K562 (cell line): ENCODE measurements around the gene SEC24C. TPM values are rescaled to one million over a fixed set of nuclear protein-coding genes. Genes with fewer than 3 reads are reported as not detected.
A peak's percentile ranks its signal among the peaks of the same experiment; 100 is the strongest.

Source experiments
- BCOR ChIP-seq: fragments of 450-650 bp; IDR thresholded peaks from 2 replicates; pipeline ENCODE4 v1.6.1; 2016
- FIP1L1 ChIP-seq: fragments of 200-400 bp; formaldehyde crosslinking; IDR thresholded peaks from 2 replicates; pipeline ENCODE4 v1.6.1; 2018; ENCODE audit warnings: mild to moderate bottlenecking, low read depth, low read length; ENCODE audit not compliant: poor library complexity, severe bottlenecking
- FOXJ2 ChIP-seq: fragments of 200-800 bp; sonication (Bioruptor generic); IDR thresholded peaks from 2 replicates; pipeline ENCODE4 v1.6.1; 2016; ENCODE audit warnings: missing genetic modification characterization, missing compliant biosample characterization
- GABPB1 ChIP-seq: sonication (generic); formaldehyde crosslinking; IDR thresholded peaks from 2 replicates; pipeline ENCODE4 v1.8.0; 2022; ENCODE audit warnings: mild to moderate bottlenecking, missing genetic modification reagents
- HNRNPL ChIP-seq: fragments of 200-400 bp; formaldehyde crosslinking; IDR thresholded peaks from 2 replicates; pipeline ENCODE4 v1.6.1; 2017; ENCODE audit warnings: low read depth, mild to moderate bottlenecking, low read length
- JUND ChIP-seq, 2 experiments: IDR thresholded peaks; 2 replicates in 1 of 2; 3 replicates in 1 of 2; pipeline ENCODE4 v1.6.1; 2011; ENCODE audit warnings: borderline replicate concordance in 2 of 2, low read depth in 2 of 2, low read length in 2 of 2, improper control_type of control experiment in 1 of 2, missing biosample characterization in 1 of 2, missing genetic modification characterization in 1 of 2, missing genetic modification reagents in 1 of 2
- KLF13 ChIP-seq: fragments of 450-650 bp; IDR thresholded peaks from 2 replicates; pipeline ENCODE4 v1.6.1; 2016; ENCODE audit warnings: missing genetic modification characterization, low read depth, mild to moderate bottlenecking, missing compliant biosample characterization, moderate library complexity, borderline replicate concordance
- NFIC ChIP-seq: fragments of 450-650 bp; IDR thresholded peaks from 2 replicates; pipeline ENCODE4 v1.6.1; 2017; ENCODE audit warnings: mild to moderate bottlenecking, inconsistent platforms
- NR2C2 ChIP-seq, 2 experiments: fragments of 200-800 bp in 1 of 2; sonication (Bioruptor generic) in 1 of 2; sonication (generic) in 1 of 2; formaldehyde crosslinking in 1 of 2; IDR thresholded peaks; 2 replicates each; pipeline versions ENCODE4 v1.6.1 to v1.8.0; 2016 to 2022; ENCODE audit warnings: mild to moderate bottlenecking in 1 of 2, missing compliant biosample characterization in 1 of 2, missing genetic modification characterization in 1 of 2, missing genetic modification reagents in 1 of 2
- RFX5 ChIP-seq: IDR thresholded peaks from 2 replicates; pipeline ENCODE4 v1.6.1; 2011; ENCODE audit warnings: low read depth, mild to moderate bottlenecking, improper control_type of control experiment, low read length
- SIN3A ChIP-seq, 2 experiments: fragments of 150-350 bp in 1 of 2; IDR thresholded peaks; 2 replicates each; pipeline ENCODE4 v1.6.1; 2011 to 2016; ENCODE audit warnings: borderline replicate concordance in 2 of 2, low read depth in 2 of 2, low read length in 2 of 2, mild to moderate bottlenecking in 2 of 2, moderate library complexity in 2 of 2; ENCODE audit not compliant: control insufficient read depth in 1 of 2
- TOE1 ChIP-seq, 2 experiments: fragments of 450-650 bp in 1 of 2; sonication (generic) in 1 of 2; formaldehyde crosslinking in 1 of 2; IDR thresholded peaks; 2 replicates each; pipeline versions ENCODE4 v1.7.1 to v1.8.0; 2016 to 2022; ENCODE audit warnings: borderline replicate concordance in 2 of 2, mild to moderate bottlenecking in 2 of 2, antibody characterized with exemption in 1 of 2, inconsistent platforms in 1 of 2, low read depth in 1 of 2, missing genetic modification reagents in 1 of 2, moderate library complexity in 1 of 2
- TRIM28 ChIP-seq: fragments of 450-650 bp; IDR thresholded peaks from 2 replicates; pipeline ENCODE4 v1.6.1; 2017
- YY1 ChIP-seq, 3 experiments: IDR thresholded peaks; 2 replicates each; pipeline ENCODE4 v1.6.1; 2011; ENCODE audit warnings: low read length in 2 of 3, mild to moderate bottlenecking in 2 of 3, moderate library complexity in 2 of 3, borderline replicate concordance in 1 of 3, control low read depth in 1 of 3, low read depth in 1 of 3; ENCODE audit not compliant: insufficient read depth in 3 of 3, insufficient replicate concordance in 2 of 3, control insufficient read depth in 1 of 3, insufficient read length in 1 of 3; ENCODE audit errors: extremely low read depth in 1 of 3
- ZBTB11 ChIP-seq, 3 experiments: fragments of 200-800 bp in 1 of 3; fragments of 250-450 bp in 1 of 3; fragments of 450-650 bp in 1 of 3; sonication (Bioruptor Pico) in 1 of 3; sonication (Bioruptor generic) in 1 of 3; formaldehyde crosslinking in 1 of 3; IDR thresholded peaks; 2 replicates each; pipeline versions ENCODE4 v1.6.1 to v1.8.0; 2016 to 2022; ENCODE audit warnings: mild to moderate bottlenecking in 2 of 3, missing genetic modification characterization in 2 of 3, missing compliant biosample characterization in 1 of 3, moderate library complexity in 1 of 3
- ZFP36 ChIP-seq: fragments of 150-350 bp; IDR thresholded peaks from 2 replicates; pipeline ENCODE4 v1.6.1; 2018; ENCODE audit warnings: low read length, low read depth; ENCODE audit not compliant: partially characterized antibody
- ZNF143 ChIP-seq: sonication (generic); formaldehyde crosslinking; IDR thresholded peaks from 2 replicates; pipeline ENCODE4 v1.9.0; 2022; ENCODE audit warnings: mild to moderate bottlenecking, missing genetic modification reagents
- ZNF436 ChIP-seq: fragments of 250-450, 450-650 bp; sonication (Bioruptor Pico); formaldehyde crosslinking; IDR thresholded peaks from 2 replicates; pipeline ENCODE4 v1.7.0; 2020; ENCODE audit warnings: mild to moderate bottlenecking
- ZNF77 ChIP-seq: fragments of 250-450 bp; sonication (Bioruptor Pico); IDR thresholded peaks from 2 replicates; pipeline ENCODE4 v1.5.0; 2020
- polyA plus RNA-seq, 8 experiments: library from polyadenylated mRNA; depleted of rRNA in 4 of 8; stranded (reverse) in 5 of 8; unstranded in 3 of 8; fragments of >200 nt; fragmentation: Nextera tagmentation in 2 of 8; fragmentation: Illumina TruSeq in 1 of 8; extraction: Ambion mirVana in 2 of 8; extraction: Trizol in 1 of 8; gene quantifications; 2 replicates each; pipeline versions ENCODE4 v1.2.1 to v1.2.3, GENCODE V29; 2011 to 2014; ENCODE audit warnings: inconsistent platforms in 1 of 8, missing spikeins in 1 of 8
- total RNA-seq, 7 experiments: library from RNA; depleted of rRNA in 6 of 7; stranded (reverse); fragments of >200 nt in 6 of 7; fragmentation: Illumina TruSeq in 2 of 7; extraction: Trizol in 2 of 7; gene quantifications; 2 replicates each; pipeline versions ENCODE4 v1.2.1 to v1.2.3, GENCODE V29; 2011 to 2021; ENCODE audit warnings: low replicate concordance in 1 of 7

SEC24C gene
- total and polyA plus RNA-seq, 9 of the 15 experiments (the other 6 are each of a cell fraction or from before 2014, with no cell fraction given), result 19.0 to 115 (median 70.5) TPM

GRCh38 chr10:73743905-73744663 lies at the start of gene SEC24C (continued):
- peak; percentile 94 to 98 (median 96) for TF ChIP-seq YY1 (IDR thresholded peaks at IDR 0.05; ENCODE audit: borderline replicate concordance in 1 of 3, control insufficient read depth in 1 of 3, extremely low read depth in 1 of 3, insufficient read depth in 3 of 3, insufficient read length in 1 of 3, insufficient replicate concordance in 2 of 3, low read depth in 1 of 3, low read length in 2 of 3)
- no peak for TF ChIP-seq ZFP36
- peak in 2 of 3 experiments; percentile 73 to 97; a peak in 4 of 6 replicates for TF ChIP-seq ZBTB11 (CRISPR knock-in tag; IDR thresholded peaks at IDR 0.05)
- peak; percentile 67 for TF ChIP-seq NFIC
- peak; percentile 98 for TF ChIP-seq NR2C2 (CRISPR knock-in tag; IDR thresholded peaks at IDR 0.05)
- peak; percentile 100 for TF ChIP-seq NR2C2 (tag; IDR thresholded peaks at IDR 0.05)
- TF ChIP-seq ZNF77 (CRISPR knock-in tag), result no peak
- no peak for TF ChIP-seq HNRNPL
- TF ChIP-seq TOE1 (IDR thresholded peaks at IDR 0.05; ENCODE audit: borderline replicate concordance), result 0 out of 2 replicates have a peak, but pooled peaks have one; percentile 38
- 0 out of 2 replicates have a peak, but pooled peaks have one; percentile 82 for TF ChIP-seq TOE1 (CRISPR knock-in tag; IDR thresholded peaks at IDR 0.05; ENCODE audit: borderline replicate concordance, low read depth)
- TF ChIP-seq SIN3A (IDR thresholded peaks at IDR 0.05; ENCODE audit: borderline replicate concordance in 2 of 2, control insufficient read depth in 1 of 2, low read depth in 2 of 2, low read length in 2 of 2), result peak; percentile 52 to 87
- 0 out of 2 replicates have a peak, but pooled peaks have one; percentile 42 for TF ChIP-seq BCOR
- TF ChIP-seq ZNF436 (CRISPR knock-in tag), result no peak
- peak; percentile 52; the same call in 1 of the 2 replicates for TF ChIP-seq ZNF143 (CRISPR knock-in tag)
- TF ChIP-seq JUND (IDR thresholded peaks at IDR 0.05; ENCODE audit: borderline replicate concordance, low read depth, low read length), result peak; percentile 45; the same call in 1 of the 2 replicates
- TF ChIP-seq JUND (tag; IDR thresholded peaks at IDR 0.05; ENCODE audit: borderline replicate concordance, low read depth, low read length), result peak; percentile 77; the same call in 1 of the 3 replicates
- peak; percentile 60; the same call in 1 of the 2 replicates for TF ChIP-seq TRIM28
- TF ChIP-seq KLF13 (tag), result peak; percentile 60; the same call in 1 of the 2 replicates
- TF ChIP-seq GABPB1 (CRISPR knock-in tag), result peak; percentile 98
- peak; percentile 64 for TF ChIP-seq FOXJ2 (tag)
- no peak for TF ChIP-seq FIP1L1
- no peak for TF ChIP-seq RFX5
